HCT116 (cell line): ENCODE data around the gene RNF13. TPM values are rescaled to one million over a fixed set of nuclear protein-coding genes. Genes with fewer than 3 reads are reported as not detected.

Source experiments
- ATAC-seq: fragments of 200-7000 bp; cut with Tn5 transposase; 2 replicates; pipeline ENCODE4 v1.9.1; 2020; ENCODE audit warnings: mild to moderate bottlenecking, moderate library complexity
- BruUV-seq: library from RNA; stranded (reverse); fragments of 400-500 nt; replicated peaks from 2 replicates; lab custom pipeline; 2021; lab: Mats Ljungman, UMichigan
- CTCF ChIA-PET: fragments of 300-600 bp; sonication (Branson Sonifier 250); formaldehyde crosslinking; loops from one replicate; lab custom pipeline; 2021; ENCODE audit warnings: antibody characterized with exemption; lab: Charles Lee
- POLR2A ChIA-PET: fragments of 300-600, 350-600 bp; sonication (Branson Sonifier 250); formaldehyde crosslinking; loops from one replicate; lab custom pipeline; 2021; ENCODE audit warnings: antibody characterized with exemption; lab: Charles Lee
- RAD21 ChIA-PET, 2 experiments: fragments of 300-600 bp; sonication (Branson Sonifier 250); formaldehyde crosslinking; loops; one replicate each; lab custom pipeline; 2023; ENCODE audit warnings: low total read pairs in 2 of 2; ENCODE audit not compliant: uncharacterized antibody in 2 of 2, unreplicated experiment in 2 of 2, low non-redundant PET in 1 of 2; lab: Charles Lee
- DNase-seq: peaks from one replicate; pipeline ENCODE4 v3.0.0-alpha.2; 2010; ENCODE audit warnings: low read depth, low spot score
- H2AFZ ChIP-seq: fragments of 200-600 bp; shearing (Covaris generic), sonication (generic); 2 replicates; pipeline ENCODE4 v1.6.1; 2017; ENCODE audit warnings: low read depth, mixed run types, mixed read lengths, antibody characterized with exemption, low read length; ENCODE audit not compliant: poor library complexity, severe bottlenecking
- H3K27ac ChIP-seq: 2 replicates; pipeline ENCODE4 v1.5.1; 2012; ENCODE audit warnings: low read depth, low read length
- H3K27me3 ChIP-seq: fragments of 200-600 bp; sonication (generic); 2 replicates; pipeline ENCODE4 v1.6.1; 2016; ENCODE audit warnings: mixed run types, low read length, mixed read lengths; ENCODE audit not compliant: insufficient read depth
- H3K36me3 ChIP-seq, 2 experiments: fragments of 200-500 bp in 1 of 2; fragments of 200-600 bp in 1 of 2; sonication (Bioruptor generic) in 1 of 2; sonication (generic) in 1 of 2; 2 replicates each; pipeline versions ENCODE4 v1.5.1 to v1.6.1; 2014 to 2016; ENCODE audit warnings: low read length in 2 of 2, inconsistent platforms in 1 of 2, mixed read lengths in 1 of 2, mixed run types in 1 of 2; ENCODE audit not compliant: insufficient read depth in 2 of 2, control insufficient read depth in 1 of 2
- H3K4me1 ChIP-seq, 2 experiments: fragments of 200-600 bp in 1 of 2; sonication (generic) in 1 of 2; 2 replicates each; pipeline versions ENCODE4 v1.5.1 to v1.6.1; 2012 to 2017; ENCODE audit warnings: low read length in 2 of 2, inconsistent platforms in 1 of 2, mild to moderate bottlenecking in 1 of 2, mixed read lengths in 1 of 2, mixed run types in 1 of 2, moderate library complexity in 1 of 2; ENCODE audit not compliant: insufficient read depth in 2 of 2, control insufficient read depth in 1 of 2
- H3K4me2 ChIP-seq: fragments of 200-600 bp; sonication (generic); 2 replicates; pipeline ENCODE4 v1.6.1; 2017; ENCODE audit warnings: mixed run types, low read length, mixed read lengths
- H3K4me3 ChIP-seq, 2 experiments: fragments of 200-600 bp in 1 of 2; sonication (generic) in 1 of 2; replicated peaks in 1 of 2; 2 replicates each; pipeline ENCODE4 v1.5.1; 2011 to 2016; ENCODE audit warnings: low read length in 2 of 2, control low read depth in 1 of 2, low read depth in 1 of 2, mild to moderate bottlenecking in 1 of 2, mixed read lengths in 1 of 2, mixed run types in 1 of 2
- H3K79me2 ChIP-seq: fragments of 200-600 bp; sonication (generic); 2 replicates; pipeline ENCODE4 v1.6.1; 2017; ENCODE audit warnings: mild to moderate bottlenecking, mixed run types, low read length, moderate library complexity, mixed read lengths; ENCODE audit not compliant: insufficient read depth
- H3K9ac ChIP-seq: fragments of 200-600 bp; sonication (generic); 2 replicates; pipeline ENCODE4 v1.6.1; 2016; ENCODE audit warnings: low read length, mixed read lengths
- H3K9me2 ChIP-seq: fragments of 200-600 bp; sonication (generic), shearing (Covaris generic); 2 replicates; pipeline ENCODE4 v1.6.1; 2017; ENCODE audit warnings: mixed run types, mild to moderate bottlenecking, moderate library complexity; ENCODE audit not compliant: insufficient read depth
- H3K9me3 ChIP-seq, 2 experiments: fragments of 200-500 bp in 1 of 2; fragments of 200-600 bp in 1 of 2; sonication (Bioruptor generic) in 1 of 2; sonication (generic) in 1 of 2; 2 replicates each; pipeline ENCODE4 v1.6.1; 2014 to 2017; ENCODE audit warnings: low read length in 2 of 2, mixed read lengths in 2 of 2, inconsistent platforms in 1 of 2, low read depth in 1 of 2, mild to moderate bottlenecking in 1 of 2, mixed run types in 1 of 2, moderate library complexity in 1 of 2; ENCODE audit not compliant: control insufficient read depth in 1 of 2, insufficient read depth in 1 of 2
- H4K20me1 ChIP-seq: fragments of 200-600 bp; sonication (generic), shearing (Covaris generic); 2 replicates; pipeline ENCODE4 v1.6.1; 2017; ENCODE audit warnings: mixed run types, mild to moderate bottlenecking, moderate library complexity; ENCODE audit not compliant: insufficient read depth
- CBX3 ChIP-seq: IDR thresholded peaks from 2 replicates; pipeline ENCODE4 v1.6.1; 2012; ENCODE audit warnings: low read depth
- CEBPB ChIP-seq: IDR thresholded peaks from 2 replicates; pipeline ENCODE4 v1.6.1; 2012; ENCODE audit warnings: low read depth
- ELF1 ChIP-seq: IDR thresholded peaks from 2 replicates; pipeline ENCODE4 v1.6.1; 2012; ENCODE audit warnings: low read depth, borderline replicate concordance
- FOSL1 ChIP-seq: IDR thresholded peaks from 2 replicates; pipeline ENCODE4 v1.6.1; 2012; ENCODE audit warnings: low read depth
- JUND ChIP-seq: IDR thresholded peaks from 2 replicates; pipeline ENCODE4 v1.6.1; 2012
- POLR2AphosphoS5 ChIP-seq: IDR thresholded peaks from 2 replicates; pipeline ENCODE4 v1.6.1; 2011; ENCODE audit warnings: mild to moderate bottlenecking, low read depth, low read length, moderate library complexity
- RAD21 ChIP-seq: IDR thresholded peaks from 2 replicates; pipeline ENCODE4 v1.6.1; 2012; ENCODE audit warnings: low read depth, mild to moderate bottlenecking
- REST ChIP-seq: IDR thresholded peaks from 2 replicates; pipeline ENCODE4 v1.6.1; 2012; ENCODE audit warnings: low read depth
- SIN3A ChIP-seq: IDR thresholded peaks from 2 replicates; pipeline ENCODE4 v1.6.1; 2012; ENCODE audit warnings: low read depth
- SP1 ChIP-seq: IDR thresholded peaks from 2 replicates; pipeline ENCODE4 v1.6.1; 2012; ENCODE audit warnings: low read depth
- YY1 ChIP-seq: IDR thresholded peaks from 2 replicates; pipeline ENCODE4 v1.6.1; 2011; ENCODE audit warnings: low read length, low read depth, moderate library complexity, mild to moderate bottlenecking; ENCODE audit not compliant: insufficient replicate concordance; ENCODE audit errors: extremely low read depth
- ZFX ChIP-seq: fragments of 450-650 bp; IDR thresholded peaks from 2 replicates; pipeline ENCODE4 v1.6.1; 2017
- intact Hi-C: fragments of 100-400 bp; cut with micrococcal nuclease; formaldehyde crosslinking; loops from 2 replicates; pipeline ENCODE4 v1.10.0; 2022
- total RNA-seq: library from RNA; stranded (reverse); gene quantifications from one replicate; pipeline ENCODE4 v1.2.1, GENCODE V29; 2021; ENCODE audit not compliant: unreplicated experiment
- TF ChIP-seq, protein P1 (sequence below), 3 experiments: fragments of 200-600 bp in 1 of 3; sonication (generic) in 1 of 3; IDR thresholded peaks in 2 of 3; conservative IDR thresholded peaks in 1 of 3; 2 replicates each; pipeline ENCODE4 v1.5.1; 2012 to 2017; ENCODE audit warnings: low read depth in 2 of 3, low read length in 2 of 3, antibody characterized with exemption in 1 of 3, borderline replicate concordance in 1 of 3, control low read depth in 1 of 3, mild to moderate bottlenecking in 1 of 3, mixed read lengths in 1 of 3, mixed run types in 1 of 3, moderate library complexity in 1 of 3; ENCODE audit not compliant: insufficient read depth in 1 of 3
- TF ChIP-seq, protein P2 (sequence below): IDR thresholded peaks from 2 replicates; pipeline ENCODE4 v1.6.1; 2012

Gene RNF13
- total RNA-seq, 1 experiment from 2014 or later: 39.9 TPM

GRCh38 chr3:149781741-149782140, 31.3 kb upstream of the RNF13 start:
- no peaks in the 10 kb centered on the region for H3K79me2 ChIP-seq
- no peak overlapping the region for H3K27ac ChIP-seq
- no peak for DNase-seq
- no peak overlapping the region for H3K9ac ChIP-seq
- H3K9me2 ChIP-seq: no peaks in the 10 kb centered on the region
- RAD21 ChIA-PET: no interaction called here
- intact Hi-C loops: no loop called here
- TF ChIP-seq RAD21 (no peak), REST (no peak), CBX3 (no peak), SP1 (no peak), CEBPB (no peak), YY1 (no peak), SIN3A (no peak), JUND (no peak), ZFX (no peak), ELF1 (no peak), FOSL1 (no peak), POLR2AphosphoS5 (no peak)
- TF ChIP-seq, protein P1, sequence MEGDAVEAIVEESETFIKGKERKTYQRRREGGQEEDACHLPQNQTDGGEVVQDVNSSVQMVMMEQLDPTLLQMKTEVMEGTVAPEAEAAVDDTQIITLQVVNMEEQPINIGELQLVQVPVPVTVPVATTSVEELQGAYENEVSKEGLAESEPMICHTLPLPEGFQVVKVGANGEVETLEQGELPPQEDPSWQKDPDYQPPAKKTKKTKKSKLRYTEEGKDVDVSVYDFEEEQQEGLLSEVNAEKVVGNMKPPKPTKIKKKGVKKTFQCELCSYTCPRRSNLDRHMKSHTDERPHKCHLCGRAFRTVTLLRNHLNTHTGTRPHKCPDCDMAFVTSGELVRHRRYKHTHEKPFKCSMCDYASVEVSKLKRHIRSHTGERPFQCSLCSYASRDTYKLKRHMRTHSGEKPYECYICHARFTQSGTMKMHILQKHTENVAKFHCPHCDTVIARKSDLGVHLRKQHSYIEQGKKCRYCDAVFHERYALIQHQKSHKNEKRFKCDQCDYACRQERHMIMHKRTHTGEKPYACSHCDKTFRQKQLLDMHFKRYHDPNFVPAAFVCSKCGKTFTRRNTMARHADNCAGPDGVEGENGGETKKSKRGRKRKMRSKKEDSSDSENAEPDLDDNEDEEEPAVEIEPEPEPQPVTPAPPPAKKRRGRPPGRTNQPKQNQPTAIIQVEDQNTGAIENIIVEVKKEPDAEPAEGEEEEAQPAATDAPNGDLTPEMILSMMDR (IDR thresholded peaks at IDR 0.05 in 2 of 3, conservative IDR thresholded peaks at IDR 0.05 in 1 of 3; ENCODE audit: borderline replicate concordance in 1 of 3, insufficient read depth in 1 of 3, low read depth in 2 of 3, low read length in 2 of 3): no peak
- TF ChIP-seq, protein P2, sequence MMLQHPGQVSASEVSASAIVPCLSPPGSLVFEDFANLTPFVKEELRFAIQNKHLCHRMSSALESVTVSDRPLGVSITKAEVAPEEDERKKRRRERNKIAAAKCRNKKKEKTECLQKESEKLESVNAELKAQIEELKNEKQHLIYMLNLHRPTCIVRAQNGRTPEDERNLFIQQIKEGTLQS: no peak
- TF ChIP-seq, all 23 proteins: peak for 0
- ATAC-seq: no peak
- no TSS peak for BruUV-seq
- ChIA-PET POLR2A (no interaction called here), CTCF (interaction anchor here (1.3 to 2.5 kb wide), 3 partner anchors 10 to 27 kb away, joined by 5 to 32 read pairs (median 8); no protein-coding TSS in a partner anchor)
- Histone ChIP-seq H3K4me3 (no peak overlapping the region), H3K4me2 (no peak overlapping the region), H4K20me1 (no peaks in the 10 kb centered on the region), H2AFZ (no peak overlapping the region), H3K4me1 (peaks cover 9 to 18% of the 10 kb centered on the region in 2 experiments), H3K9me3 (no peaks in the 10 kb centered on the region), H3K36me3 (no peaks in the 10 kb centered on the region), H3K27me3 (no peaks in the 10 kb centered on the region)
